Measurements from ENCODE around the gene ATG9B.

ATG9B gene

DNA sequence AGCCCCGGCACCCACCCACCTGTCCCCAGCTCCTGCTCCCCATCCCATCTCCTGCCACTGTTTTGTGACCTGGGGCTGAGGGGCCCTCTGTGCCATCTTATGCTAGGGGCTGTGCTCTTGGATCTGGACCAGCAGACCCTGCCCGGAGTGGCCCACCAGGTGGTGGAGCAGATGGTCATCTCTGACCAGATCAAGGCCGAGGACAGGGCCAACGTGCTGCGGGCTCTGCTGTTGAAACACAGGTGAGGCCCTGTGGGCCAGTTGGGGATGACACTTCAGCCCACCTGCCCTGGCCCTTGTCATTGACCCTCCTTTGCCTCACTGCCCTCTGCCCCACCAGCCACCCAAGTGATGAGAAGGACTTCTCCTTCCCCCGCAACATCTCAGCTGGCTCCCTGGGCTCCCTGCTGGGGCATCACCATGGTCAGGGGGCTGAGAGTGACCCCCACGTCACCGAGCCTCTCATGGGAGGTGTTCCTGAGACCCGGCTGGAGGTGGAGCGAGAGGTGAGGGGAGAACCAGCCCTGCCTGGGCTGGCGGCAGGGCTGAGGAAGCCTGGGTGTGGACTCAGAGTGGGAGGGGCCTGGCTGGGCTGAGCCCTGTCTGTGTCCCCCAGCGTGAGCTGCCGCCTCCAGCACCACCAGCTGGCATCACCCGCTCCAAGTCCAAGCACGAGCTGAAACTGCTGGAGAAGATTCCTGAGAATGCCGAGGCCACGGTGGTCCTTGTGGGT lies 45.7 kb upstream of the ATG9B start:
- Histone ChIP-seq H3K4me1 (ENCODE audit: control insufficient read depth, insufficient read depth, low read length) (no peaks in the 10 kb centered on the region), H3K36me3 (ENCODE audit: control insufficient read depth in 2 of 2, insufficient read depth in 1 of 2, low read length in 2 of 2) (peaks cover 18 to 87% of the 10 kb centered on the region in 2 experiments), H3K4me3 (ENCODE audit: low read depth, low read length) (no peak overlapping the region), H3K27ac (ENCODE audit: extremely low read depth, low read depth, low read length) (no peak overlapping the region), H3K9me3 (ENCODE audit: control insufficient read depth, insufficient read depth, low read depth, low read length) (no peaks in the 10 kb centered on the region)
- TF ChIP-seq ZNF555 (tag by site-specific recombination; conservative IDR thresholded peaks at IDR 0.05) (no peak), ZBTB20 (tag by site-specific recombination; IDR thresholded peaks at IDR 0.05) (no peak), SETDB1 (IDR thresholded peaks at IDR 0.05; ENCODE audit: insufficient read length, low read length) (no peak), ZNF48 (tag by site-specific recombination; IDR thresholded peaks at IDR 0.05) (no peak), HIC1 (tag by site-specific recombination; IDR thresholded peaks at IDR 0.05) (no peak), ZNF366 (tag by site-specific recombination; conservative IDR thresholded peaks at IDR 0.05) (no peak), REST (tag by site-specific recombination; IDR thresholded peaks at IDR 0.05) (no peak)
- CTCF ChIA-PET, result interaction anchor here (1.0 kb wide), 1 partner anchor 52 kb away, joined by 4 read pairs; no protein-coding TSS in a partner anchor
- POLR2A ChIA-PET, result interaction anchor here (0.5 to 1.1 kb wide), 2 partner anchors 7 to 92 kb away, joined by 4 to 6 read pairs; no protein-coding TSS in a partner anchor

DNA sequence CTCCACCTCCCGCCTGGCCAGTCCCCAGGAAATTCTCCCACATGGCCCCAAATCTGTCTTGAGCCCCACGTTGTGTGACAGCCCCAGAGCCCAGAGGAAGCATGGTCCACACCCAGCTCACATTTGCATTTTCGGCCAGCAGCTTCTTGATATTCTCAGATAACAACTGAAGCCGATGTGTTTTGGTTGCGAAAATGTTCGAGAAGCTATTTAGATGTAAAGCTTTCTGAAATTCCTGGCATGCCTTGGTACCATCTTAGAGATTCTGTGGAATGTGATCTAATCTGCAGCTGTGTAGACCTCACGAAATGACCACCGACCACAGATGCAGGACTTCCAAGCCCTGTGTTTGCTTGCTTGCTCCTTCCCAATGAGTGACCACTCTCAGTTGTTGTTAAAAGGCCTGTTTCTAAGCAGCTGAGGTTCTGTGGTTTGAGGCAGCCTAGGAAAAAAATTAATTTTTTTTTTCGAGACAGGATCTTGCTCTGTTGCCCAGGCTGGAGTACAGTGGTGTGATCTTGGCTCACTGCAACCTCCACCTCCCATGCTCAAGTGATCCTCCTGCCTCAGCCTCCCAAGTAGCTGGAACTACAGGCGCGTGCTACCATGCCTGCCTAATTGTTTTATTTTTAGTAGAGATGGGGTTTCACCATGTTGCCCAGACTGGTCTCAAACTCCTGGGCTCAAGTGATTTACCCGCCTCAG lies 43.9 kb upstream of the ATG9B start:
- Histone ChIP-seq H3K4me1 (ENCODE audit: control insufficient read depth, insufficient read depth, low read length) (no peaks in the 10 kb centered on the region), H3K9me3 (ENCODE audit: control insufficient read depth, insufficient read depth, low read depth, low read length) (no peaks in the 10 kb centered on the region), H3K27ac (ENCODE audit: extremely low read depth, low read depth, low read length) (no peak overlapping the region), H3K4me3 (ENCODE audit: low read depth, low read length) (no peak overlapping the region), H3K36me3 (ENCODE audit: control insufficient read depth in 2 of 2, insufficient read depth in 1 of 2, low read length in 2 of 2) (peaks cover 15 to 87% of the 10 kb centered on the region in 2 experiments)
- TF ChIP-seq ZNF121 (tag by site-specific recombination; IDR thresholded peaks at IDR 0.05), result peak; percentile 81
- TF ChIP-seq, protein P1, sequence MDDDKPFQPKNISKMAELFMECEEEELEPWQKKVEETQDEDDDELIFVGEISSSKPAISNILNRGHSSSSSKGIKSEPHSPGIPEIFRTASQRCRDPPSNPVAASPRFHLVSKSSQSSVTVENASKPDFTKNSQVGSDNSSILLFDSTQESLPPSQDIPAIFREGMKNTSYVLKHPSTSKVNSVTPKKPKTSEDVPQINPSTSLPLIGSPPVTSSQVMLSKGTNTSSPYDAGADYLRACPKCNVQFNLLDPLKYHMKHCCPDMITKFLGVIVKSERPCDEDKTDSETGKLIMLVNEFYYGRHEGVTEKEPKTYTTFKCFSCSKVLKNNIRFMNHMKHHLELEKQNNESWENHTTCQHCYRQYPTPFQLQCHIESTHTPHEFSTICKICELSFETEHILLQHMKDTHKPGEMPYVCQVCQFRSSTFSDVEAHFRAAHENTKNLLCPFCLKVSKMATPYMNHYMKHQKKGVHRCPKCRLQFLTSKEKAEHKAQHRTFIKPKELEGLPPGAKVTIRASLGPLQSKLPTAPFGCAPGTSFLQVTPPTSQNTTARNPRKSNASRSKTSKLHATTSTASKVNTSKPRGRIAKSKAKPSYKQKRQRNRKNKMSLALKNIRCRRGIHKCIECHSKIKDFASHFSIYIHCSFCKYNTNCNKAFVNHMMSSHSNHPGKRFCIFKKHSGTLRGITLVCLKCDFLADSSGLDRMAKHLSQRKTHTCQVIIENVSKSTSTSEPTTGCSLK (tag by site-specific recombination; IDR thresholded peaks at IDR 0.05), result no peak
- ChIA-PET POLR2A (interaction anchor here (1.1 to 2.6 kb wide), 3 partner anchors 8 to 12 kb away, joined by 4 to 8 read pairs (median 8); partner anchors contain the start of gene FASTK), CTCF (interaction anchor here (0.6 to 1.3 kb wide), 4 partner anchors 15 to 56 kb away, joined by 3 to 6 read pairs (median 4); partner anchors contain the start of gene TMUB1)

Measured in HEK293 (cell line).